ENCODE results near the gene C6orf89. TPM values are rescaled to one million over a fixed set of nuclear protein-coding genes. Genes with fewer than 3 reads are reported as not detected.

Gene C6orf89
- total RNA-seq, 1 experiment from 2014 or later = 32.9 TPM

- Histone ChIP-seq H3K4me2 (ENCODE audit: low read length) (no peak overlapping the region), H3K4me1 (ENCODE audit: control insufficient read depth in 1 of 2, insufficient read depth in 2 of 2, low read length in 2 of 2) (no peaks in the 10 kb centered on the region), H3K79me2 (ENCODE audit: insufficient read depth, low read length) (peaks cover 18% of the 10 kb centered on the region; the same call in 1 of the 2 replicates), H3K36me3 (ENCODE audit: control insufficient read depth in 1 of 2, insufficient read depth in 2 of 2, low read length in 2 of 2) (no peaks in the 10 kb centered on the region), H3K9me2 (ENCODE audit: insufficient read depth) (no peaks in the 10 kb centered on the region), H4K20me1 (ENCODE audit: insufficient read depth) (no peaks in the 10 kb centered on the region), H3K27ac (ENCODE audit: low read depth, low read length) (no peak overlapping the region), H3K27me3 (ENCODE audit: insufficient read depth, low read length) (no peaks in the 10 kb centered on the region), H3K9me3 (ENCODE audit: control insufficient read depth in 1 of 2, insufficient read depth in 1 of 2, low read depth in 1 of 2, low read length in 2 of 2) (no peaks in the 10 kb centered on the region), H2AFZ (ENCODE audit: low read depth, low read length, poor library complexity, severe bottlenecking) (no peak overlapping the region), H3K4me3 (replicated peaks in 1 of 2; ENCODE audit: low read depth in 1 of 2, low read length in 2 of 2) (no peak overlapping the region), H3K9ac (ENCODE audit: low read length) (no peak overlapping the region)
- TF ChIP-seq ELF1 (IDR thresholded peaks at IDR 0.05; ENCODE audit: borderline replicate concordance, low read depth) = no peak
- RAD21 ChIA-PET (ENCODE audit: low non-redundant PET in 1 of 2, low total read pairs in 2 of 2, uncharacterized antibody in 2 of 2, unreplicated experiment in 2 of 2) = no interaction called here
- BruUV-seq (replicated peaks) = no TSS peak
- DNase-seq (ENCODE audit: low read depth, low spot score) (no peak), ATAC-seq (no peak)
- intact Hi-C loops (cut with micrococcal nuclease) = no loop called here
- POLR2A ChIA-PET = no interaction called here
- CTCF ChIA-PET = no interaction called here
These were observed 8.5 kb downstream of the C6orf89 start for GRCh38 chr6:36893976-36894932.

DNA sequence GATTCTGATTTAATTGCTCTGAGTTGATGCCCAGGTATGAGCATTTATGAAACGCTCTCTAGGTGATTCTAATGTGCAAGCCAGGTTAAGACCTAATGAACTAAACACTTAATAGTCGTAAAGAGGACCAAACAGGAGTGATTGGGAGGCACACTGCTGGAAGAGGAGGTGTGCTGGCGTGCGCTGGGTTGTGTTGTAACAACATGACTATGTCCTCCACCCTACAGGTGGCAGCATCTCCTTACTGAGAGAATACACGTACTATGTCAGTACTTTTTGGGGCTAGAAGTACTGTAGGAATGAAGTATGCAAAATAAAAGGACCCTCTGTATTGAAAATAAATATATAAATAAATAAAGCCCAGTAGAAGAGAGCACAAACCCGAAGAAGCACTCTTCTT is 11.9 kb downstream of the C6orf89 start:
- BruUV-seq (replicated peaks) = no TSS peak
- intact Hi-C loops (cut with micrococcal nuclease) = no loop called here

More for the DNA sequence above, 11.9 kb downstream of the C6orf89 start:
- no peaks in the 10 kb centered on the region for H3K9me3 ChIP-seq (ENCODE audit: control insufficient read depth in 1 of 2, insufficient read depth in 1 of 2, low read depth in 1 of 2, low read length in 2 of 2)
- no peak overlapping the region for H3K9ac ChIP-seq (ENCODE audit: low read length)
- no peaks in the 10 kb centered on the region for H3K27me3 ChIP-seq (ENCODE audit: insufficient read depth, low read length)
- no peak overlapping the region for H3K4me3 ChIP-seq (replicated peaks in 1 of 2; ENCODE audit: low read depth in 1 of 2, low read length in 2 of 2)
- H3K4me2 ChIP-seq (ENCODE audit: low read length) = no peak overlapping the region
- H3K27ac ChIP-seq (ENCODE audit: low read depth, low read length) = no peak overlapping the region
- no peak overlapping the region for H2AFZ ChIP-seq (ENCODE audit: low read depth, low read length, poor library complexity, severe bottlenecking)
- no peaks in the 10 kb centered on the region for H4K20me1 ChIP-seq (ENCODE audit: insufficient read depth)
- ChIA-PET RAD21 (ENCODE audit: low non-redundant PET in 1 of 2, low total read pairs in 2 of 2, uncharacterized antibody in 2 of 2, unreplicated experiment in 2 of 2) (interaction anchor here (0.6 to 1.3 kb wide), 2 partner anchors 16 to 120 kb away, joined by 3 read pairs; no protein-coding TSS in a partner anchor), POLR2A (no interaction called here), CTCF (no interaction called here)
- H3K9me2 ChIP-seq (ENCODE audit: insufficient read depth) = no peaks in the 10 kb centered on the region
- no peaks in the 10 kb centered on the region for H3K4me1 ChIP-seq (ENCODE audit: control insufficient read depth in 1 of 2, insufficient read depth in 2 of 2, low read length in 2 of 2)
- no peak for TF ChIP-seq MAX (IDR thresholded peaks at IDR 0.05)
- TF ChIP-seq ZBTB33 (IDR thresholded peaks at IDR 0.05; ENCODE audit: extremely low read depth, insufficient replicate concordance, low read length) = no peak
- no peak for TF ChIP-seq ZFX (IDR thresholded peaks at IDR 0.05)
- TF ChIP-seq, protein P1, sequence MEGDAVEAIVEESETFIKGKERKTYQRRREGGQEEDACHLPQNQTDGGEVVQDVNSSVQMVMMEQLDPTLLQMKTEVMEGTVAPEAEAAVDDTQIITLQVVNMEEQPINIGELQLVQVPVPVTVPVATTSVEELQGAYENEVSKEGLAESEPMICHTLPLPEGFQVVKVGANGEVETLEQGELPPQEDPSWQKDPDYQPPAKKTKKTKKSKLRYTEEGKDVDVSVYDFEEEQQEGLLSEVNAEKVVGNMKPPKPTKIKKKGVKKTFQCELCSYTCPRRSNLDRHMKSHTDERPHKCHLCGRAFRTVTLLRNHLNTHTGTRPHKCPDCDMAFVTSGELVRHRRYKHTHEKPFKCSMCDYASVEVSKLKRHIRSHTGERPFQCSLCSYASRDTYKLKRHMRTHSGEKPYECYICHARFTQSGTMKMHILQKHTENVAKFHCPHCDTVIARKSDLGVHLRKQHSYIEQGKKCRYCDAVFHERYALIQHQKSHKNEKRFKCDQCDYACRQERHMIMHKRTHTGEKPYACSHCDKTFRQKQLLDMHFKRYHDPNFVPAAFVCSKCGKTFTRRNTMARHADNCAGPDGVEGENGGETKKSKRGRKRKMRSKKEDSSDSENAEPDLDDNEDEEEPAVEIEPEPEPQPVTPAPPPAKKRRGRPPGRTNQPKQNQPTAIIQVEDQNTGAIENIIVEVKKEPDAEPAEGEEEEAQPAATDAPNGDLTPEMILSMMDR (IDR thresholded peaks at IDR 0.05 in 2 of 3, conservative IDR thresholded peaks at IDR 0.05 in 1 of 3; ENCODE audit: borderline replicate concordance in 1 of 3, insufficient read depth in 1 of 3, low read depth in 2 of 3, low read length in 2 of 3) = peak; percentile 23 to 41 (median 38); a peak in 3 of 6 replicates
- TF ChIP-seq EZH2 (IDR thresholded peaks at IDR 0.05) = no peak
- no peak for TF ChIP-seq SRF (IDR thresholded peaks at IDR 0.05; ENCODE audit: low read depth)
- peak; percentile 56 for TF ChIP-seq RAD21 (IDR thresholded peaks at IDR 0.05; ENCODE audit: low read depth)
- ATAC-seq (peak; percentile 90), DNase-seq (ENCODE audit: low read depth, low spot score) (no peak)
- peaks cover 3 to 5% of the 10 kb centered on the region in 2 experiments; a peak in 2 of 4 replicates for H3K36me3 ChIP-seq (ENCODE audit: control insufficient read depth in 1 of 2, insufficient read depth in 2 of 2, low read length in 2 of 2)
- H3K79me2 ChIP-seq (ENCODE audit: insufficient read depth, low read length) = 0 out of 2 replicates have a peak, but pooled peaks cover 8% of the 10 kb centered on the region

Data from HCT116 (cell line).